Measurements from ENCODE around the gene LRRN1. TPM values are rescaled to one million over a fixed set of nuclear protein-coding genes. Genes with fewer than 3 reads are reported as not detected.
A peak's percentile ranks its signal among the peaks of the same experiment; 100 is the strongest.

LRRN1 gene
- 77.6 and 85.2 TPM in 2 replicates for total RNA-seq
- long read RNA-seq, partial matches to known transcripts = 0 of 71 reads
- long read RNA-seq, other reads (novel, unspliced or antisense) = 71 of 71 reads

- Mint-ChIP-seq H3K4me1 (peaks cover 40% of the 10 kb centered on the region), H3K9me3 (no peaks in the 10 kb centered on the region), H3K4me3 (peak within 1 kb of the TSS; percentile 97), H3K36me3 (ENCODE audit: low read depth) (peaks cover 6% of the 10 kb centered on the region), H3K27ac (ENCODE audit: unreplicated experiment) (peak within 1 kb of the TSS; percentile 98), H3K27me3 (ENCODE audit: low read depth) (peaks cover 45% of the 10 kb centered on the region)
- DNase-seq (ENCODE audit: low read depth, low spot score) = peak; percentile 68
- TF ChIP-seq CTCF (conservative IDR thresholded peaks at IDR 0.05) = no peak
Observed at GRCh38 chr3:3799173-3800079, at the start of gene LRRN1. Gene LRRN1, plus strand, starts transcription at chr3:3799431. Its CDS starts 45,211 bp downstream, at chr3:3844642.

- Mint-ChIP-seq H3K36me3 (ENCODE audit: low read depth) (no peaks in the 10 kb centered on the region), H3K4me1 (peaks cover 3% of the 10 kb centered on the region), H3K27me3 (ENCODE audit: low read depth) (no peaks in the 10 kb centered on the region), H3K9me3 (no peaks in the 10 kb centered on the region), H3K4me3 (no peak overlapping the region), H3K27ac (ENCODE audit: unreplicated experiment) (no peak overlapping the region)
- no peak for TF ChIP-seq CTCF (conservative IDR thresholded peaks at IDR 0.05)
- no peak for DNase-seq (ENCODE audit: low read depth, low spot score)
Observed at GRCh38 chr3:3753416-3753815, 45.8 kb upstream of the LRRN1 start.

GRCh38 chr3:3765661-3766060 lies 33.6 kb upstream of the LRRN1 start:
- H3K4me3 Mint-ChIP-seq = no peak overlapping the region
- H3K36me3 Mint-ChIP-seq (ENCODE audit: low read depth) = no peaks in the 10 kb centered on the region
- DNase-seq (ENCODE audit: low read depth, low spot score) = no peak
- no peak for TF ChIP-seq CTCF (conservative IDR thresholded peaks at IDR 0.05)
- no peak overlapping the region for H3K27ac Mint-ChIP-seq (ENCODE audit: unreplicated experiment)
- no peaks in the 10 kb centered on the region for H3K9me3 Mint-ChIP-seq
- no peaks in the 10 kb centered on the region for H3K4me1 Mint-ChIP-seq
- no peaks in the 10 kb centered on the region for H3K27me3 Mint-ChIP-seq (ENCODE audit: low read depth)

GRCh38 chr3:3766140-3766539 lies 33.1 kb upstream of the LRRN1 start:
- no peak overlapping the region for H3K27ac Mint-ChIP-seq (ENCODE audit: unreplicated experiment)
- no peak for TF ChIP-seq CTCF (conservative IDR thresholded peaks at IDR 0.05)
- no peaks in the 10 kb centered on the region for H3K36me3 Mint-ChIP-seq (ENCODE audit: low read depth)
- DNase-seq (ENCODE audit: low read depth, low spot score) = no peak
- no peaks in the 10 kb centered on the region for H3K9me3 Mint-ChIP-seq
- no peak overlapping the region for H3K4me3 Mint-ChIP-seq
- no peaks in the 10 kb centered on the region for H3K4me1 Mint-ChIP-seq
- no peaks in the 10 kb centered on the region for H3K27me3 Mint-ChIP-seq (ENCODE audit: low read depth)

- H3K27ac Mint-ChIP-seq (ENCODE audit: unreplicated experiment) = no peak overlapping the region
- H3K27me3 Mint-ChIP-seq (ENCODE audit: low read depth) = no peaks in the 10 kb centered on the region
- peaks cover 5% of the 10 kb centered on the region for H3K9me3 Mint-ChIP-seq
- H3K4me1 Mint-ChIP-seq = no peaks in the 10 kb centered on the region
- H3K36me3 Mint-ChIP-seq (ENCODE audit: low read depth) = peaks cover 5% of the 10 kb centered on the region
- TF ChIP-seq CTCF (conservative IDR thresholded peaks at IDR 0.05) = no peak
- DNase-seq (ENCODE audit: low read depth, low spot score) = no peak
- no peak overlapping the region for H3K4me3 Mint-ChIP-seq
Observed at GRCh38 chr3:3771094-3771493, 28.1 kb upstream of the LRRN1 start.

Data from neural crest cell (in vitro differentiated cells).